Measurements from ENCODE around the gene TOP1.
"Not testable (repeated sequence)": the region's sequence is repeated elsewhere in the genome, so short reads cannot be mapped to it uniquely, and the experiment has no call there.

GRCh38 chr20:41118159-41118558, 89.5 kb downstream of the TOP1 start:
- not testable (repeated sequence) for TF ChIP-seq CTCF (IDR thresholded peaks at IDR 0.05; ENCODE audit: low read depth, low read length, poor library complexity, severe bottlenecking); EZH2phosphoT487 (IDR thresholded peaks at IDR 0.05; ENCODE audit: borderline replicate concordance, low read length)
